H7 (cell line): ENCODE measurements around the gene JPT2. TPM values are rescaled to one million over a fixed set of nuclear protein-coding genes. Genes with fewer than 3 reads are reported as not detected.
"Not testable (repeated sequence)": the region's sequence is repeated elsewhere in the genome, so short reads cannot be mapped to it uniquely, and the experiment has no call there.

Experiments used
- DNase-seq: peaks from one replicate; pipeline ENCODE4 v3.0.0; 2012
- H3K27me3 ChIP-seq: 2 replicates; pipeline ENCODE4 v1.6.0; 2011; ENCODE audit warnings: mild to moderate bottlenecking, low read length; ENCODE audit not compliant: control insufficient read depth, insufficient read depth
- H3K36me3 ChIP-seq: replicated peaks from 2 replicates; pipeline ENCODE4 v1.5.1; 2011; ENCODE audit warnings: low read length; ENCODE audit not compliant: control insufficient read depth, insufficient read depth
- H3K4me3 ChIP-seq: 2 replicates; pipeline ENCODE4 v1.5.1; 2011; ENCODE audit warnings: low read depth, mild to moderate bottlenecking, control low read depth, low read length, moderate library complexity; ENCODE audit not compliant: insufficient read depth
- total RNA-seq: library from RNA; depleted of rRNA; stranded (reverse); fragments of >200 nt; shearing (Covaris generic); gene quantifications from 2 replicates; pipeline ENCODE4 v1.2.3, GENCODE V29; 2014

Gene JPT2
- total RNA-seq, 1 experiment from 2014 or later, result 126 TPM

DNA sequence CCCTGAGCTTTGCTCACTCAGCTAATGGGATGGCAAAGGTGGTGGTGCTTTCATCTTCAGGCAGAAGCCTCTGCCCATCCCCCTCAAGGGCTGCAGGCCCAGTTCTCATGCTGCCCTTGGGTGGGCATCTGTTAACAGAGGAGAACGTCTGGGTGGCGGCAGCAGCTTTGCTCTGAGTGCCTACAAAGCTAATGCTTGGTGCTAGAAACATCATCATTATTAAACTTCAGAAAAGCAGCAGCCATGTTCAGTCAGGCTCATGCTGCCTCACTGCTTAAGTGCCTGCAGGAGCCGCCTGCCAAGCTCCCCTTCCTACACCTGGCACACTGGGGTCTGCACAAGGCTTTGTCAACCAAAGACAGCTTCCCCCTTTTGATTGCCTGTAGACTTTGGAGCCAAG is 22.2 kb downstream of the JPT2 start:
- H3K36me3 ChIP-seq, result peaks cover 29% of the 10 kb centered on the region
- no peak for DNase-seq
- no peaks in the 10 kb centered on the region for H3K27me3 ChIP-seq
- H3K4me3 ChIP-seq, result no peak overlapping the region

DNA sequence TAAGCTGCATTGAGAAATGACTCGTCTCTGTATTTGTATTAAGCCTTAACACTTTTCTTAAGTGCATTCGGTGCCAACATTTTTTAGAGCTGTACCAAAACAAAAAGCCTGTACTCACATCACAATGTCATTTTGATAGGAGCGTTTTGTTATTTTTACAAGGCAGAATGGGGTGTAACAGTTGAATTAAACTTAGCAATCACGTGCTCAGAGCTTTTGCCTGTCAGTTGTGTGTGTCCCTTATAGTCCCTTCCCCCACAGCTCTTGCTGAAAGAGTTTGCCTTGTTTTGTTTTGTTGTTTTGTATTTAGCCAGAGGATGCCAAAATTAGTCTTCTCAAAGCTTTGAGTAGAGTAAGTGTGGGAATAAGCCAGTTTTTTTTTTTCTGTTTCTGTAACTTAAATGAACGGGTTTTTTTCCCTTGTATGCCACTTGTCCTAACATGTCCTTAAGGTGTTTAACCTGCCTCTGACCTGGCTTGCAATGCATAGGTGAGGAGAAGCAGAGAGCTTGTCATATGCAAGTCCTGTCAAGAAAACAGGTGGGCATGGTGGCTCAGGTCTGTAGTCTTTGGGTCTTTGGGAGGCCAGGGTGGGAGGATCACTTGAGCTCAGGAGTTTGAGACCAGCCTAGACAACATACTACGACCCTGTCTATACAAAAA is 23.3 kb downstream of the JPT2 start:
- H3K4me3 ChIP-seq, result no peak overlapping the region
- no peaks in the 10 kb centered on the region for H3K27me3 ChIP-seq
- no peak for DNase-seq
- peaks cover 27% of the 10 kb centered on the region for H3K36me3 ChIP-seq

DNA sequence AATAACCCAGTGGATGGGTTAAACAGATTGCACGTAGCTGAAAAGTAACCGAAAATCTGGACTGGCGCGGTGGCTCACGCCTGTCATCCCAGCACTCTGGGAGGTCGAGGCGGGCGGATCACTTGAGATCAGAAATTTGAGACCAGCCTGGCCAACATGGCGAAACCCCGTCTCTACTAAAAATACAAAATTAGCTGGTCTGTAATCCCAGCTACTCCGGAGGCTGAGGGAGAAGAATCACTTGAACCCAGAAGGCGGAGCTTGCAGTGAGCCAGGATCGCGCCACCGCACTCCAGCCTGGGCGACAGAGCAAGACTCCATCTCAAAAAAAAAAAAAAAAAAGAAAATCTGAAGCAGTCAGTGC is 27.2 kb downstream of the JPT2 start:
- Histone ChIP-seq H3K36me3 (peaks cover 10% of the 10 kb centered on the region), H3K4me3 (peak overlapping the region; percentile 97)
- DNase-seq, H3K27me3 ChIP-seq: not testable (repeated sequence)

DNA sequence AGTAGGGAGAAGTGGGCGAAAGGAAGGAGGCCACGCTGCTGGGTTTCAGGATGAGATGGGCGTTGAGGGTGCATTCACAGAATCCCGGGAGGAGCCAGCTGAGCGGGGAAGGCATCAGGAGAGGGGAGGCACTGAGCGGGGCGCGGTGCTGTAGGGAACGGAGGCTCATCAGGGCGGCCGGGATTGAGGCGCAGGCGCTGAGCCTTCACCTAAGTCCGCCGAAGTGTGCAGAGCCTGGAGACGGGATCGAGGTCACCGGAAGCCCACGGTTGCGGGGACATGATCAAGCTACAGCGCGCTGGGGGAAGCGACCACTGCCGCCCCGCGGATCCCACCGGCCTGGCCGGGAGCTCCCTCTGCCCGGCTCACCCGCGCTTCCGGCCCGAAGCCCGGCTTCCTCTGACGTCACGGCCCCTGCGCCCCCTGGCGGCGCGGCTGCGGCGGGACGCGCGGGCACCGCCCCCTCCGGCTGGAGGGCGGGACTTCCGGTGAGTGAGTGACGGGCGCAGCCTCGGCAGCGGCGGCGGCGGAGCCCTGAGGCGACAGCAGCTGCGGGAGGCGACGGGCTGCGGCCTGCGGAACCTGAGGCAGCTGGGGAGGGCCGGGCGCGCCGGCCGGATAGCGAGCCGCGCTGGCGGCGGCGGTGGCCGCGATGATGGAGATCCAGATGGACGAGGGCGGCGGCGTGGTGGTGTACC is 27.8 kb downstream of the JPT2 start, which contains the start of gene MAPK8IP3:
Gene MAPK8IP3, plus strand, starts transcription at position 508 of the 698 bp plus-strand sequence. Its CDS starts 145 bp downstream, at position 653.
- Histone ChIP-seq H3K27me3 (no peaks in the 10 kb centered on the region), H3K36me3 (peaks cover 7% of the 10 kb centered on the region), H3K4me3 (peak within 1 kb of the TSS; percentile 97)
- DNase-seq, result peak; percentile 100

DNA sequence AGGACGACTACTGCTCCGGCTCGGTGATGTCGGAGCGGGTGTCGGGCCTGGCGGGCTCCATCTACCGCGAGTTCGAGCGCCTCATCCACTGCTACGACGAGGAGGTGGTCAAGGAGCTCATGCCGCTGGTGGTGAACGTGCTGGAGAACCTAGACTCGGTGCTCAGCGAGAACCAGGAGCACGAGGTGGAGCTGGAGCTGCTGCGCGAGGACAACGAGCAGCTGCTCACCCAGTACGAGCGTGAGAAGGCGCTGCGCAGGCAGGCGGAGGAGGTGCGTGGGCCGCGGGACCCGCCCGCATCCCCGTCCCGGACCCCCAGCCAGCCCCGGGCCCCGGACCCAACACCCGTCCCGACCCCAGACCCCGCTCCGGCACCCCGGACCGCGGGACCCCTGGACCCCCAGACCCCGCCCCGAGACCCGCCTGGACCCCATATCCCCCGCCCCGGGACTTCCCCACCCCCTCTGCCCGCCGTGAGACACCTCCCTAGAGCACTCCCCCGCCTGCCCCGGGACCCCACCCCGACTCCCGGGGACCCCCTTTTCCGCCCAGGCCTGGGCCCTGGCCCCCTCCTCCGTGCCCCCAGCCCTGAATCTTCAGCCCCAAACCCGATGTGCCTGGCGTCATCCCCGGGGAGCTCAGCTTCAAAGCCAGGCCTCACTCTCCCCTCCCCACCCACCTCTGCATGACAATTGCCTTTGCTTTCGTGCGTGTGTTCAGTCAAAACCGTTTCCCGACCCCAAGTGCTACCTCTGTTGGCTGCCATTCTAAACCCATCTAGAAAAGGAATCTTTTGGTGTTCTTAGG is 28.5 kb downstream of the JPT2 start:
- Histone ChIP-seq H3K27me3 (no peaks in the 10 kb centered on the region), H3K36me3 (peaks cover 6% of the 10 kb centered on the region), H3K4me3 (peak overlapping the region; percentile 97)
- DNase-seq, result peak; percentile 88

DNA sequence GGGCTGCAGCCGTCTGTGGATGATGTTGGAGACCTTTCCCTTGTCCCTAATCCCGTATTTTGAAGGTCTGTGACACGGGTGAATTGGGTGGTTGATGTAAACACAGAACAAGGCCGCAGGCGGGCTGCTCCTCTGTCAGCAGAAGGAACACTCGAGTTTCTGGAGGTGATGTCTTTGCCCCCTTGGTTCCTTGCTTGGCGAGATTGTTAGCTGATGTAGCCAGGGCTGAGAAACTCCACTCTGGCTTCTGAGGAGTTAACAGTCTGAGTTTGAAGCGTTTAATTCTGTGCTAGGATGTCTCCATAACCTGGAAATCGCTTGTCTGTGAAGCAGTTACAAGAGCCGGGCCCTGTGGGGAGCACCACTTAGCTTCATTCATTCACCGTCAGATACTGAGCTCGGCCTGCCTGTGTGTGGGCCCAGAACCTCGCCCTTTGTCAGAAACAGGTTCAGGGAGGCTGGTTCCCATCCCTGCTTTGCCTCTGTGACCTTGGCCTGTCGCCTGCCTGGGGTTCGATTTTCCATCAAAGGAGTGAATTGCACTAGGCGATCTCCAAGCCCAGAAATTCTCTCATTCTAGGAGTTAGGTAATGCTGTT is 29.2 kb downstream of the JPT2 start:
- H3K36me3 ChIP-seq, result peaks cover 4% of the 10 kb centered on the region
- DNase-seq, result peak; percentile 70
- peak overlapping the region; percentile 97 for H3K4me3 ChIP-seq
- no peaks in the 10 kb centered on the region for H3K27me3 ChIP-seq

DNA sequence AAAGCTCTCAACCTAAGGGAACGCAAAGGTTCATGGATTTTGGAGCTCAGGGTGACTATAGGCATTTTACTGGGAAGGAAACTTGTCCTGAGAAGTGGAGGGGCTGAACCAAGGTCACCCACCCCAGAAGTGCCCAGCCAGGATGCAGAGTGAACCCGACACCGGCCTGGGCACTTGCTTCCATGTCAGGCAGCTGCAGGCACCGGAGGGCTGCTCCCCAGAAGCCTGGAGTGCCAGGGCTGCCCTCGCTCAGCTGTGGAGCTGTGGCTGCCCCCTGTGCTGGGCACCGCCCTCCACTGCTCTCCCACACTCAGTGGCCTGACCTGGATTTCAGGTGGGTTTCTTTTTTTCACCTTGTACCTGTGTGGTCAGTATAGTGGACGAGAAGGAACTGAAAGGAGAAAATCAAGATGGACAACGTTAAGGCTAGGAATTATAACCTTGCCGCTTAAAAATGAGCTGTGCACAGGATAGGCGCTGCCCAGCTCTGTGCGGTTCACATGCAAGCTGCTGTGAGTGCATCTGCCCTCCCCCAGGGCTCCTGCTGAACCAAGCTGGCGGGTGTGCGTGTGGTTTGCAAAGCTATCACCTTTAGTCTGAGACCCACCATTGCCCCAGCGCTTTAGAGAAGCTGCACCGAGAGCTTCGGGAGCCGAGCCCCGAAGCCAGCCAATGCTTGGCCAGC is 30.1 kb downstream of the JPT2 start:
- no peak for DNase-seq
- Histone ChIP-seq H3K27me3 (no peaks in the 10 kb centered on the region), H3K4me3 (no peak overlapping the region), H3K36me3 (no peaks in the 10 kb centered on the region)

DNA sequence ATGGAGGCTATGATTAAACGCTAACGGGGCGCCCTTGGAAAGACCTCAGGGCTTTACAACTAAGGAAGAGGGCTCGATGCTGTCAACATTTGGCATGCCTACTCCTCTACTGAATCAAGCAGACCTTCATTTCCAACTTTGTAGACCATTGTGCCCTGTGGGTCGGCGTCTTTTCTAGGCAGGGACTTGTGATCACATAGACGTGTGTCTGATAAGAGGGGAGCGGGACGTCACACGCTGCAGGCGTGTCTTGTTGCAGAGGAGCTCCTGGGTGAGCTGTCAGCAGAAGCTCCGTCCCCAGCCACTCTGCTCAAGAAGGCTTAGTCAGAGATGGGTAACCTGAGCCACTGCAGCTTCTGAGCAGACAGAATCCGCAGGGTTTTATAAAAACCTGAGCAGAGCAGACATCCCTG is 30.7 kb downstream of the JPT2 start:
- no peaks in the 10 kb centered on the region for H3K27me3 ChIP-seq
- no peaks in the 10 kb centered on the region for H3K36me3 ChIP-seq
- no peak for DNase-seq
- no peak overlapping the region for H3K4me3 ChIP-seq

DNA sequence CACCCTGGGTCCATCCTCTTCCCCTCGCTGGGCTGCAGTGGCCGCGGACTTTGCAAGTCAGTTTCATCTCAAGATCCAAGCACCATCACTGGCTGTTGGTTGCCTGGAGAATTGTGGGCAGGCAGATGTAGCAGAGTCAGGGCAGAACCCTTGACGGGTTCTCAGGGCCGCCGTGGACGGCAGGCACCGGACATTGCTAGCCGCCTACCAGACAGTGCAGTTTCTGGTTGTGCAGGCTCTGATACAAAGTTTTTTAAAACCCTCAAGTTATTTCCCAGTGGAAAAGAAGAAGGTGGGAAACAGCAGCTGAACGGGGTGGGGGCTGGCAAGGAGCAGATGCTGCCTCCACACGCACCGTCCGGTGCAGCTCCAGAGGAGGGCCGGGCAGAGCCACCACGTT is 31.3 kb downstream of the JPT2 start:
- H3K36me3 ChIP-seq, result no peaks in the 10 kb centered on the region
- H3K27me3 ChIP-seq, result no peaks in the 10 kb centered on the region
- no peak overlapping the region for H3K4me3 ChIP-seq
- DNase-seq, result no peak

DNA sequence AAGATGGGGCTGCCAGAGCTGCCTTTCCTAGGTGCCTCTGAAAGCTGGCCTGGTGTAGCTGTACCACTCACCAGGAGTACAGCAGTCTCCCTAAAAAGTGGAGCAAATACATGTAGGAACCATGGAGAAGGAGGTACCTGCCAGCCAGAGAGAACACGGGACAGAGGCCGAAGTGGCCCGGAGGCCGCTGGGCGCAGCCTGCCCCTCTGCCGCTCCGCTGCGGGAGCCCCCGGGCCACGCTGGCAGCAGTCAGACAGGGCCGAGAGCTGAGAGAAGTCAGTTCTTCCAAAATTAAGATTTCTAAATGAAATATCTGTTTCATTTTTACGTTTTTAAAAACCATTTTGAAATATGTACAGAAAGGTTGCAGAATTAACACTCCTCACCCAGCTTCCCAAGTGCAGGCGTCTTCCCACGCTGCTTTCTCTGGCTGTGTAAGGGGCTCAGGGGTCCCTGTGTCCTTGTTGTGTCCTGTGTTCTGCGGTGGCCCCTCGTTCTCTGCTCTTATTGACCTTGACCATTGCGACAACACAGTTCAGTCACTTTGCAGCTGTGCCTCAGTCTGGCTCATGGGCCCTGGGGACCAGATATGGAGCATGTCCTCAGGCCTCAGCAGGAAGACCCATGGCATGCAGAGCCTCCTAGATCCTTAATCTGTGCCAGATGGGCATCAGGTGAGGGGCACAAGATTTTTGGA is 32.9 kb downstream of the JPT2 start:
- Histone ChIP-seq H3K27me3 (no peaks in the 10 kb centered on the region), H3K4me3 (no peak overlapping the region), H3K36me3 (no peaks in the 10 kb centered on the region)
- no peak for DNase-seq

DNA sequence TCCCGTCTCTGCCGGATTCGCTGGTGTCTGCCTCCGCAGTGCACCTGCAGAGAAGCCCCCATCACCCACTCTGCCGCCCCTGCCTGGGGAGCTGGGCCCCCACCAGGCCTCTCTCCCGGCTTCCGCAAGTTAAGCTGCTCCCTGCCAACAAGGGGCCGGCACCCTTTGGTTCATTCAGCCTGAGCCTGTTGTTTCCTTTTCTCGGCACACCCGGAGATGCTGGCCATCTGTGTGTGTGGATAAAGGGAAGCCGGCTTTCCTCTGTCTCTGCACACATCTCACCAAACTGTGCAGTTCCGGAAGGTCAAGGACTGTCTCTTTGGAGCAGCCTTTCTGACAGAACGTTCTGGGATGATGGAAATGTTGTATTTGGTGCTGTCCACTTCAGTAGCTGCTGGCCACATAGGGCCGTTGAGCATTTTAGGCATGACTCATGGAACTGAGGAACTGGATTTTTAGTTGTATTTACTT is 34.7 kb downstream of the JPT2 start:
- peak; percentile 51 for DNase-seq
- H3K4me3 ChIP-seq, result no peak overlapping the region
- no peaks in the 10 kb centered on the region for H3K27me3 ChIP-seq
- H3K36me3 ChIP-seq, result no peaks in the 10 kb centered on the region

DNA sequence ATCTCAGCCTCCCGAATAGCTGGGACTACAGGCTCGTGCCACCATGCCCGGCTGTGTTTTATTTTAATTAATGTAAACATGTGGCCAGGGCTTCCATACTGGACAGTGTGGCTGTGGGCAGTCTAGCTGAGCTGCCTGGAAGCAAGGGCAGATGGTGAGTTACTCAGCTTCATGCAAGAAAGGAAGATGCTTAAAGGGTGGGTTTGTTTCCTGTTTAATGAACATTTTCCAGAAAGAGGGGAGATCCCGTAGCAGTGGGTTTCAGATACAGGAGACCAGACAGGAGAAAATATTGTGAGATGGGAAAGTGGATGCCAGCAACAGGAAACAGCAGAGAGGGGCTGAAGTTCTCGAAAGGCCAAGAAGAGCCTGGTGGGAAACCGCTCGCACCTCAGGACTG is 35.3 kb downstream of the JPT2 start:
- Histone ChIP-seq H3K4me3 (no peak overlapping the region), H3K27me3 (no peaks in the 10 kb centered on the region), H3K36me3 (no peaks in the 10 kb centered on the region)
- DNase-seq, result peak; percentile 40

DNA sequence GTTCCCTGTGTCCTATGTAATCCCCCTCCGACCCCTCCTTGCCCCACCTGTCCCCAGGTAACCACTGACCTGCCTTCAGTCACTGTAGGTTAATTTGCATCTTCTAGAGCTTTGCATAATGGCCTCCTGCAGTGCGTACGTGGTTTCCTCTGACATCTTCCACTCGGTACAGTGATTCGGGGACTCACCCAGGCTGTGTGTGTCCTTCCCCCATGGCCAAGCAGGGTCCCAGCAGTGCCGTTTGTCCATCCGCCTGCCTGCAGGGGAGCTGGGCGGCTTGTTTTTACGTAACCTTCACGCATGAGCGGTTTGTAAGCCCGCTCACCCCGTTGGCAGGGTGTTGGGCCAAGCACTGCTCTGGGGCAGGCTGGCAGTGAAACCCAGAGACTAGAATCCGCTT is 35.9 kb downstream of the JPT2 start:
- no peak overlapping the region for H3K4me3 ChIP-seq
- H3K36me3 ChIP-seq, result no peaks in the 10 kb centered on the region
- DNase-seq, result peak; percentile 81
- no peaks in the 10 kb centered on the region for H3K27me3 ChIP-seq
